GM21367 (cell line): Measurements from ENCODE around the gene LUC7L2.
A peak's percentile ranks its signal among the peaks of the same experiment; 100 is the strongest.
"Not testable (repeated sequence)": the region's sequence is repeated elsewhere in the genome, so short reads cannot be mapped to it uniquely, and the experiment has no call there.

Source experiments
- ATAC-seq: cut with Tn5 transposase; IDR thresholded peaks from one replicate; pipeline ENCODE4 v1.9.1; 2021; ENCODE audit not compliant: unreplicated experiment

Gene LUC7L2

GRCh38 chr7:139359366-139360209 lies at the start of gene LUC7L2:
LUC7L2 (plus strand) TSS chr7:139359894; CDS start chr7:139360262, 368 bp downstream.
- ATAC-seq, result peak; percentile 69

GRCh38 chr7:139317939-139318505 lies 41.7 kb upstream of the LUC7L2 start:
- ATAC-seq, result no peak

- ATAC-seq, result no peak
Measured at GRCh38 chr7:139321071-139321745, 38.5 kb upstream of the LUC7L2 start.

- ATAC-seq, result not testable (repeated sequence)
Measured at GRCh38 chr7:139324709-139325108, 35.0 kb upstream of the LUC7L2 start.

DNA sequence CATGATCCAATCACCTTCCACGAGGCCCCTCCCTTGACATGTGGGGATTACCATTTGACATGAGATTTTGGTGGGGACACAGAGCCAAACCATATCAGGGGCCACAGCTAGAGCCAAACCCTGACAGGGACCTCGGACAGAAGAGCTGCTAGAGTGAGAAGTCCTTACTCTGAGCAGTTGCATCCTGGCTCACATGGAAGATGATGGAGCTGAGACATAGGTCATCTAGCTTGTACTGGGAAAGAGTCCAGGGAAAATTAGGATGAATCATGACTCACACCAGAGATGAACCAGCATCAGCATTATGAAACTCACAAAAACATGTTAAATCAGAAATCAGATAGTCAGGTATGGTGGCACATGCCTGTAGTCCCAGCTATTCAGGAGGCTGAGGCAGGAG lies 31.3 kb upstream of the LUC7L2 start:
- ATAC-seq, result no peak

GRCh38 chr7:139329119-139329518 lies 30.6 kb upstream of the LUC7L2 start:
- ATAC-seq, result no peak

DNA sequence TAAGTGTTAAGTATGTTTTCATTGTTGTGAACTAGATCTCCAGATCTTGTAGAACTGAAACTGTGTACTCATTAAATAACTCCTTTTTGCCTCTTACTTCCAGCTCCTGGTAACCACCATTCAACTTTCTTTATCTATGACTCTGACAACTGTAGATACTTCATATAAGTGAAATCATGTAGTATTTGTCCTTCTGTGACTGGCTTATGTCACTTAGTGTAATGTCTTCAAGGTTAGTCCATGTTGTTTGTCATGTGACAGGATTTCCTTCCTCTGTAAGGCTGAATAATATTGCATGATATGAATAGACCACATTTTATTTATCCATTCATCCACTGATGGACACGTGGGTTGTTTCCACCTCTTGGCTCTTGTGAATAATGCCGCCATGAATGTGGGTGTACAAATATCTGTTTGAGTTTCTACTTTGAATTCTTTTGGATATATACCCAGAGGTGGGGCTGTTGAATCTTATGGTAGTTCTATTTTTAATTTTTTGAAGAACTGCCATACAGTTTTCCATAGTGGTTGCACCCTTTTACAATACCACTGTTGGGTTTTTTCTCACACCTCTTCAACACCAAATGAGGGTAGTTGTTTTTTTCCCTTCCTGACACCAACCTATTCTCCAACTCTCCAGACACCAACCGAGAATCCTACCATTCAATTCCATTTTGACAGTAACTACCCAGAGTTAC lies 29.2 kb upstream of the LUC7L2 start:
- ATAC-seq, result no peak

DNA sequence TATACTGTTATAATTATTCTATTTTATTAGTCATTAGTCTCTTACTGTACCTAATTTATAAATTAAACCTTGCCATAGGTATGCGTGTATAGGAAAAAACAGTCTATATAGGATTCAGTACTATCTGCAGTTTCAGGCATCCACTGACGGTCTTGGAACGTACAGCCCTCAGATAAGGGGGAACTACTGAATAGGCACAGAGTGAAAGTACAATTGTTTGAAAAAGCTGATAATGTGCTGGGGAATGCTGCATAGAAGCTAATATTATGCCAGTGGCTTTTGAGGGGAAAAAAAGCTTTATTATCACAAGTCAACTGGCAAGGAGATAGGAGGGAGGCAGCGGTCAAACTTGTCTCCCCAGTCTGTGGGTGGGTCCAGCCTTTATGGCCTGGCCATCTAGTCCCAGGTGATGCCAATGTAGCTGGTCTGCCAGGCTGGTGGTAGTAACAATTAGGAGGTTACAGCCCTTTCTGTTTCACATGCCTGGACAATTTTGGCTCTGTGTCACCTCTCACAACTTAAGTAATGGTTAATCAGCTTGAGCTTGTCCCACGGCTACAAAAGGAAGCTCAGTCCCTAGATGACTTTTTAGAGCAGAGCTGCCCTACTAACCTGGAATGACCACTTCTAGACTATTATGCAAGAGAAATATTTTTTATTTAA lies 26.9 kb upstream of the LUC7L2 start:
- no peak for ATAC-seq

GRCh38 chr7:139333443-139333842 lies 26.3 kb upstream of the LUC7L2 start:
- ATAC-seq, result not testable (repeated sequence)

GRCh38 chr7:139334399-139335150 lies 25.1 kb upstream of the LUC7L2 start:
- ATAC-seq, result no peak

- no peak for ATAC-seq
Measured at GRCh38 chr7:139339025-139339424, 20.7 kb upstream of the LUC7L2 start.

DNA sequence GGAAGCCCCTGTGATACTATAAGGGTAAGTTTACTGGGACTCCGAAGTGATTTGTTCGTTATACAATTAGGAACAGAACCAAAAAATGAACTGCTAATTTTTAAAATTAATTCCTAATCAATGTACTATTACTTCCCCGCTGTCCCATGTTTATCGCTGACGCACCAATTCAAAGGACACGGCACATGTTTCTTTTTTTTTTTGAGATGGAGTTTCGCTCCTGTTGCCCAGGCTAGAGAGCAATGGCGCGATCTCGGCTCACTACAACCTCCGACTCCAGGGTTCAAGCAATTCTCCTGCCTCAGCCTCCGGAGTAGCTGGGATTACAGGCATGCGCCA lies 20.0 kb upstream of the LUC7L2 start:
- ATAC-seq, result no peak

DNA sequence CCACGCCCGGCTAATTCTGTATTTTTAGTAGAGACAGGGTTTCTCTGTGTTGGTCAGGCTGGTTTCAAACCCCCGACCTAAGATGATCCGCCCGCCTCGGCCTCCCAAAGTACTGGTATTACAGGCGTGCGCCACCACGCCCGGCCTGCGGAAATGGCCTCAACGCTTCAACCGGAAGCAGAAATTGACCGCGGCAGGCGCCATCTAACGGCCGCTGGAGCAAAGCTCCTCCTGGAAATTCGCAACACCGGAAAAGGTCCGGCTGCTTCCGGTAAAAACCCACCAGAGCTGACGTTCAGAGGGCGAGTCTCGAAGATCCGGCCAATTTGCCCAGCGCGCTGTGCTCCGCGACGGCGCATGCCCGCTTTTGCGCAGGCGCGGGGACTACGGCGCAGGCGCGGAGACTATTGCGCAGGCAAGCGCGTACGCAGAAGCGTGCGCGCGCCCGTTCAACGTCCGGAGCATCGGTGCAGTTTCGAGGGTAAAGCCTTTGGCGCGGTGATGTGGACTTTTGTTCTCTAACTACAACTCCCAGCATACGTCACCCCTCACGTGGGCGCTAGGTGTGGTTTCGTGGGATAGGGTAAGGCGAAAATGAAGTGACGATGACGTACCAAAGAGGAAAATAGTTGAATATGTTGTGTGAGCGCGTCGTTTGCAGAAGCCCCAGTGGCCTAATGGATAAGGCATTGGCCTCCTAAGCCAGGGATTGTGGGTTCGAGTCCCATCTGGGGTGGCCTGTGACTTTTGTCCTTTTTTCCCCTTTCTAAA lies 19.5 kb upstream of the LUC7L2 start:
- ATAC-seq, result peak; percentile 82

DNA sequence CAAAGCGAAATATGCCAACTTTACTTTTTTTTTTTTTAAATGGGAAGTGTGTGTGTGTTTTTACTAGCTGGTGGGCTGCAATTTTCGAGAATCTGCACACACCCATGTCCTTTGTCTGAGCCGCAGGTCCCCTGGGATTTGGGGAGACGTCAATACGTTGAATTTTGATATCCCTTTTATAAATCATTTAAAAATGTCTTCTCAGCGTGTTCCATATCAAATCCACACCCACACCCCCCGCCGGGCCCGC lies 19.0 kb upstream of the LUC7L2 start:
- no peak for ATAC-seq

- peak; percentile 49 for ATAC-seq
Measured at GRCh38 chr7:139341058-139341775, 18.5 kb upstream of the LUC7L2 start, which contains the start of gene FMC1. FMC1 (plus strand) TSS chr7:139341337; CDS start chr7:139341385, 48 bp downstream.

GRCh38 chr7:139341776-139342226 lies 17.9 kb upstream of the LUC7L2 start:
- no peak for ATAC-seq

- ATAC-seq, result no peak
Measured at GRCh38 chr7:139345042-139345441, 14.7 kb upstream of the LUC7L2 start.

DNA sequence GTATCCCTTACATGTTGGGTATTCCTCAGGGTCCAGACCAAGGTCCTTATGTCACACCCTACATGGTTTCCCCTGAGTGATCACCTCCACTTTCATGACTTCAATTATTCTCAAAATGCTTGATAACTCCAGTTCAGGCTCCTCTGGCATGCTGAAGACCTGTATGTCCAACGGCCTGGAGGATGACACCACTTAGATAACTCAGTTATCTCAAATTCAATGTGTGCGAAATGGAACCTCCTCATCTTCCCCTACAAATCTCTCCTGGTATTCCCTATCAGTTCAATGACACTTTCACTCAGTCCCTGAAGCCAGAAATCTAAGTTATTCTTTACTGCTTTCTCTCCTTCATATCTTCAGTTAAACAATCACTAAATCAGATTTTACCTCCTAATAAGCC lies 8.7 kb upstream of the LUC7L2 start:
- no peak for ATAC-seq

DNA sequence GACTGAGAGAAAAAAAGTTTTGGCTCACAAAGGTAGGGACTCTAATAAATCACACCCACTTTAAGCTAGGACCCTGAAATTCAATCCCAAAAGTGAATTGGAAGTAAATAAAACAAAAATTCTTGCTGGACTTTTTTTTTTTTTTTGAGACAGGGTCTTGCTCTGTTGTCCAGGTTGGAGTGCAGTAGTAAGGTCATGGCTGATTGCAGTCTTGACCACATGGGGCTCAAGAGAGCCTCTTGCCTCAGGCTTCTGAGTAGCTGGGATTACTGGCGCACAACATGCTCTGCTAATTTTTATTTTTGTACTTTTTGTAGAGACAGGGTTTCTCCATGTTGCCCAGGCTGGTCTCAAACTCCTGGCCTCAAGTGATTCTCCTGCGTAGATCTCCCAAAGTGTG lies 5.0 kb upstream of the LUC7L2 start:
- ATAC-seq, result no peak
